Brain microvascular endothelial cell (primary cell): ENCODE results near the gene NBPF1.
A peak's percentile ranks its signal among the peaks of the same experiment; 100 is the strongest.
"Not testable (repeated sequence)": the region's sequence is repeated elsewhere in the genome, so short reads cannot be mapped to it uniquely, and the experiment has no call there.

Experiments used
- DNase-seq: peaks from one replicate; pipeline ENCODE4 v3.0.0-alpha.2; 2020
- H3K27ac ChIP-seq: fragments of 250-450 bp; sonication (Bioruptor Pico); 2 replicates; pipeline ENCODE4 v1.5.1; 2020; ENCODE audit warnings: mild to moderate bottlenecking, moderate library complexity
- H3K27me3 ChIP-seq: fragments of 250-450 bp; sonication (Bioruptor Pico); replicated peaks from 2 replicates; pipeline ENCODE4 v1.5.1; 2020; ENCODE audit warnings: mild to moderate bottlenecking
- H3K36me3 ChIP-seq: fragments of 250-450 bp; sonication (Bioruptor Pico); replicated peaks from 2 replicates; pipeline ENCODE4 v1.5.1; 2020; ENCODE audit warnings: mild to moderate bottlenecking
- H3K4me3 ChIP-seq: 2 replicates; pipeline ENCODE4 v1.5.1; 2011; ENCODE audit warnings: low read depth, mild to moderate bottlenecking, control low read depth, low read length, moderate library complexity
- CTCF ChIP-seq: IDR thresholded peaks from 2 replicates; pipeline ENCODE4 v1.5.1; 2011; ENCODE audit warnings: low read depth, mild to moderate bottlenecking, moderate library complexity, low read length, control low read depth, inconsistent platforms; ENCODE audit errors: missing control alignments
- in situ Hi-C: cut with HindIII; loops from 2 replicates; pipeline ENCODE4 v1.10.0; 2017; ENCODE audit warnings: low sequenced_read_pairs, low pct_ligation_motif_present

The NBPF1 gene

GRCh38 chr1:16537528-16537927, 75.8 kb downstream of the NBPF1 start:
- DNase-seq, H3K27me3 ChIP-seq, H3K4me3 ChIP-seq, H3K27ac ChIP-seq, in situ Hi-C loops, H3K36me3 ChIP-seq: not testable (repeated sequence)

- DNase-seq, H3K36me3 ChIP-seq, H3K27ac ChIP-seq, H3K4me3 ChIP-seq, in situ Hi-C loops, H3K27me3 ChIP-seq: not testable (repeated sequence)
These were observed 76.6 kb downstream of the NBPF1 start for GRCh38 chr1:16536796-16537195.

GRCh38 chr1:16535898-16536297, 77.5 kb downstream of the NBPF1 start:
- in situ Hi-C loops, H3K36me3 ChIP-seq, H3K27me3 ChIP-seq, H3K27ac ChIP-seq, H3K4me3 ChIP-seq, DNase-seq: not testable (repeated sequence)

- DNase-seq, result peak; percentile 52
- in situ Hi-C loops, H3K36me3 ChIP-seq, H3K27me3 ChIP-seq, H3K27ac ChIP-seq: not testable (repeated sequence)
- peak overlapping the region; percentile 54 for H3K4me3 ChIP-seq
These were observed 77.9 kb downstream of the NBPF1 start for GRCh38 chr1:16535487-16535886.

- H3K4me3 ChIP-seq, result peak overlapping the region; percentile 54
- H3K27ac ChIP-seq, in situ Hi-C loops, H3K36me3 ChIP-seq, H3K27me3 ChIP-seq: not testable (repeated sequence)
- DNase-seq, result peak; percentile 89
These were observed 78.4 kb downstream of the NBPF1 start for GRCh38 chr1:16534829-16535456.

- H3K27ac ChIP-seq, DNase-seq, H3K4me3 ChIP-seq, in situ Hi-C loops, H3K36me3 ChIP-seq, H3K27me3 ChIP-seq: not testable (repeated sequence)
These were observed 79.0 kb downstream of the NBPF1 start for GRCh38 chr1:16534239-16534828.

- H3K27me3 ChIP-seq, H3K36me3 ChIP-seq, H3K27ac ChIP-seq, DNase-seq, in situ Hi-C loops, H3K4me3 ChIP-seq: not testable (repeated sequence)
- peak; percentile 23 for TF ChIP-seq CTCF
These were observed 81.0 kb downstream of the NBPF1 start for GRCh38 chr1:16532235-16532991.

- H3K36me3 ChIP-seq, DNase-seq, in situ Hi-C loops, H3K4me3 ChIP-seq, H3K27ac ChIP-seq, H3K27me3 ChIP-seq: not testable (repeated sequence)
These were observed 85.0 kb downstream of the NBPF1 start for GRCh38 chr1:16528338-16528737.

- DNase-seq, in situ Hi-C loops: not testable (repeated sequence)
These were observed 87.6 kb downstream of the NBPF1 start for GRCh38 chr1:16525769-16526168.

GRCh38 chr1:16521679-16522078, 91.7 kb downstream of the NBPF1 start:
- H3K4me3 ChIP-seq, DNase-seq, H3K36me3 ChIP-seq, H3K27ac ChIP-seq, in situ Hi-C loops, H3K27me3 ChIP-seq: not testable (repeated sequence)

More at GRCh38 chr1:16525769-16526168, 87.6 kb downstream of the NBPF1 start:
- H3K4me3 ChIP-seq, H3K27me3 ChIP-seq, H3K36me3 ChIP-seq, H3K27ac ChIP-seq: not testable (repeated sequence)
